ENCODE measurements around the gene SETBP1. TPM values are rescaled to one million over a fixed set of nuclear protein-coding genes. Genes with fewer than 3 reads are reported as not detected.

SETBP1 gene
- total RNA-seq, 2 experiments from 2014 or later = 0.74 to 1.4 TPM

GRCh38 chr18:44838971-44839666, 158.4 kb downstream of the SETBP1 start:
- Mint-ChIP-seq H3K9me3 (no peaks in the 10 kb centered on the region), H3K4me1 (ENCODE audit: low read depth) (peaks cover 12% of the 10 kb centered on the region), H3K36me3 (ENCODE audit: low read depth) (no peaks in the 10 kb centered on the region), H3K27me3 (ENCODE audit: low read depth) (peaks cover 22% of the 10 kb centered on the region), H3K4me3 (no peak overlapping the region), H3K27ac (no peak overlapping the region)
- CTCF ChIA-PET = interaction anchor here (0.9 to 1.1 kb wide), 2 partner anchors 20 to 261 kb away, joined by 3 read pairs; no protein-coding TSS in a partner anchor
- intact Hi-C loops (cut with micrococcal nuclease) = loop anchor here (1.0 to 2.0 kb wide), 4 partner anchors 48 to 160 kb away; no protein-coding TSS in a partner anchor
- peak; percentile 85 for DNase-seq

- Mint-ChIP-seq H3K27me3 (ENCODE audit: low read depth) (peaks cover 24% of the 10 kb centered on the region), H3K4me3 (no peak overlapping the region), H3K9me3 (no peaks in the 10 kb centered on the region), H3K4me1 (ENCODE audit: low read depth) (peaks cover 12% of the 10 kb centered on the region), H3K27ac (no peak overlapping the region), H3K36me3 (ENCODE audit: low read depth) (no peaks in the 10 kb centered on the region)
- CTCF ChIA-PET = no interaction called here
- DNase-seq = no peak
- intact Hi-C loops (cut with micrococcal nuclease) = no loop called here
Observed at GRCh38 chr18:44840058-44840790, 159.5 kb downstream of the SETBP1 start.

GRCh38 chr18:44841221-44841620, 160.5 kb downstream of the SETBP1 start:
- CTCF ChIA-PET = no interaction called here
- H3K9me3 Mint-ChIP-seq = no peaks in the 10 kb centered on the region
- no peak overlapping the region for H3K27ac Mint-ChIP-seq
- peaks cover 12% of the 10 kb centered on the region for H3K4me1 Mint-ChIP-seq (ENCODE audit: low read depth)
- DNase-seq = no peak
- no peak overlapping the region for H3K4me3 Mint-ChIP-seq
- H3K36me3 Mint-ChIP-seq (ENCODE audit: low read depth) = no peaks in the 10 kb centered on the region
- H3K27me3 Mint-ChIP-seq (ENCODE audit: low read depth) = peaks cover 24% of the 10 kb centered on the region
- intact Hi-C loops (cut with micrococcal nuclease) = no loop called here

- no peaks in the 10 kb centered on the region for H3K9me3 Mint-ChIP-seq
Observed at GRCh38 chr18:44841752-44842587, 161.3 kb downstream of the SETBP1 start.

GRCh38 chr18:44842588-44843412, 162.1 kb downstream of the SETBP1 start:
- intact Hi-C loops (cut with micrococcal nuclease) = no loop called here
- no peak overlapping the region for H3K4me3 Mint-ChIP-seq
- H3K27me3 Mint-ChIP-seq (ENCODE audit: low read depth) = peaks cover 26% of the 10 kb centered on the region
- no peak for DNase-seq
- H3K36me3 Mint-ChIP-seq (ENCODE audit: low read depth) = no peaks in the 10 kb centered on the region
- peaks cover 12% of the 10 kb centered on the region for H3K4me1 Mint-ChIP-seq (ENCODE audit: low read depth)
- CTCF ChIA-PET = no interaction called here
- H3K9me3 Mint-ChIP-seq = no peaks in the 10 kb centered on the region
- no peak overlapping the region for H3K27ac Mint-ChIP-seq

More at GRCh38 chr18:44841752-44842587, 161.3 kb downstream of the SETBP1 start:
- intact Hi-C loops (cut with micrococcal nuclease) = no loop called here
- Mint-ChIP-seq H3K27ac (no peak overlapping the region), H3K36me3 (ENCODE audit: low read depth) (no peaks in the 10 kb centered on the region), H3K4me3 (no peak overlapping the region), H3K27me3 (ENCODE audit: low read depth) (peaks cover 26% of the 10 kb centered on the region), H3K4me1 (ENCODE audit: low read depth) (peaks cover 12% of the 10 kb centered on the region)
- DNase-seq = no peak
- CTCF ChIA-PET = no interaction called here

- peaks cover 20% of the 10 kb centered on the region for H3K27me3 Mint-ChIP-seq (ENCODE audit: low read depth)
- DNase-seq = no peak
- no peak overlapping the region for H3K27ac Mint-ChIP-seq
- no peaks in the 10 kb centered on the region for H3K36me3 Mint-ChIP-seq (ENCODE audit: low read depth)
- H3K4me3 Mint-ChIP-seq = no peak overlapping the region
- no peaks in the 10 kb centered on the region for H3K9me3 Mint-ChIP-seq
- intact Hi-C loops (cut with micrococcal nuclease) = no loop called here
- CTCF ChIA-PET = interaction anchor here (0.6 kb wide), 1 partner anchor 101 kb away, joined by 3 read pairs; no protein-coding TSS in a partner anchor
- peaks cover 5% of the 10 kb centered on the region for H3K4me1 Mint-ChIP-seq (ENCODE audit: low read depth)
Observed at GRCh38 chr18:44844486-44844885, 163.8 kb downstream of the SETBP1 start.

GRCh38 chr18:44846450-44846849, 165.8 kb downstream of the SETBP1 start:
- intact Hi-C loops (cut with micrococcal nuclease) = no loop called here
- Mint-ChIP-seq H3K4me1 (ENCODE audit: low read depth) (no peaks in the 10 kb centered on the region), H3K4me3 (no peak overlapping the region), H3K27ac (no peak overlapping the region), H3K27me3 (ENCODE audit: low read depth) (peaks cover 13% of the 10 kb centered on the region), H3K36me3 (ENCODE audit: low read depth) (no peaks in the 10 kb centered on the region), H3K9me3 (no peaks in the 10 kb centered on the region)
- DNase-seq = no peak
- CTCF ChIA-PET = no interaction called here

GRCh38 chr18:44848644-44849335, 168.1 kb downstream of the SETBP1 start:
- no peak for DNase-seq

GRCh38 chr18:44849361-44849760, 168.7 kb downstream of the SETBP1 start:
- CTCF ChIA-PET = no interaction called here
- Mint-ChIP-seq H3K9me3 (no peaks in the 10 kb centered on the region), H3K36me3 (ENCODE audit: low read depth) (no peaks in the 10 kb centered on the region), H3K4me1 (ENCODE audit: low read depth) (no peaks in the 10 kb centered on the region), H3K27ac (no peak overlapping the region), H3K27me3 (ENCODE audit: low read depth) (peaks cover 10% of the 10 kb centered on the region), H3K4me3 (no peak overlapping the region)
- intact Hi-C loops (cut with micrococcal nuclease) = no loop called here
- DNase-seq = no peak

More at GRCh38 chr18:44848644-44849335, 168.1 kb downstream of the SETBP1 start:
- Mint-ChIP-seq H3K4me3 (no peak overlapping the region), H3K27me3 (ENCODE audit: low read depth) (peaks cover 10% of the 10 kb centered on the region), H3K27ac (no peak overlapping the region), H3K36me3 (ENCODE audit: low read depth) (no peaks in the 10 kb centered on the region), H3K4me1 (ENCODE audit: low read depth) (no peaks in the 10 kb centered on the region), H3K9me3 (no peaks in the 10 kb centered on the region)
- intact Hi-C loops (cut with micrococcal nuclease) = no loop called here
- CTCF ChIA-PET = no interaction called here

- Mint-ChIP-seq H3K27ac (no peak overlapping the region), H3K4me3 (no peak overlapping the region), H3K4me1 (ENCODE audit: low read depth) (no peaks in the 10 kb centered on the region), H3K36me3 (ENCODE audit: low read depth) (no peaks in the 10 kb centered on the region), H3K9me3 (no peaks in the 10 kb centered on the region), H3K27me3 (ENCODE audit: low read depth) (peaks cover 4% of the 10 kb centered on the region)
- no peak for DNase-seq
- CTCF ChIA-PET = no interaction called here
- intact Hi-C loops (cut with micrococcal nuclease) = no loop called here
Observed at GRCh38 chr18:44850001-44850400, 169.3 kb downstream of the SETBP1 start.

- Mint-ChIP-seq H3K36me3 (ENCODE audit: low read depth) (no peaks in the 10 kb centered on the region), H3K27ac (no peak overlapping the region), H3K27me3 (ENCODE audit: low read depth) (peaks cover 7% of the 10 kb centered on the region), H3K4me1 (ENCODE audit: low read depth) (no peaks in the 10 kb centered on the region), H3K4me3 (no peak overlapping the region), H3K9me3 (no peaks in the 10 kb centered on the region)
- CTCF ChIA-PET = interaction anchor here (0.6 kb wide), 1 partner anchor 109 kb away, joined by 3 read pairs; no protein-coding TSS in a partner anchor
- DNase-seq = no peak
- intact Hi-C loops (cut with micrococcal nuclease) = no loop called here
Observed at GRCh38 chr18:44851856-44852621, 171.4 kb downstream of the SETBP1 start.

Data from activated naive CD4-positive, alpha-beta T cell treated with anti-CD3 and anti-CD28 coated beads for 36 hours (primary cell).